Neutrophil (primary cell): Measurements from ENCODE around the gene RPL10A.
A peak's percentile ranks its signal among the peaks of the same experiment; 100 is the strongest.

Source experiments
- H3K27ac ChIP-seq: fragments of 200-600 bp; sonication (generic); 2 replicates; pipeline ENCODE4 v1.5.1; 2016; ENCODE audit warnings: mild to moderate bottlenecking, moderate library complexity
- H3K27me3 ChIP-seq: fragments of 200-600 bp; sonication (generic); 2 replicates; pipeline ENCODE4 v1.6.0; 2016; ENCODE audit warnings: mild to moderate bottlenecking
- H3K36me3 ChIP-seq: fragments of 200-600 bp; sonication (generic); 2 replicates; pipeline ENCODE4 v1.5.1; 2017
- H3K4me1 ChIP-seq, 2 experiments: fragments of 200-600 bp in 1 of 2; sonication (generic) in 1 of 2; 1 replicate in 1 of 2; 2 replicates in 1 of 2; pipeline versions ENCODE4 v1.5.1 to v1.6.1; 2013 to 2016; ENCODE audit warnings: low read depth in 1 of 2, low read length in 1 of 2, mild to moderate bottlenecking in 1 of 2, moderate library complexity in 1 of 2; ENCODE audit not compliant: control insufficient read depth in 1 of 2, insufficient read depth in 1 of 2
- H3K4me3 ChIP-seq, 2 experiments: fragments of 200-600 bp in 1 of 2; sonication (generic) in 1 of 2; 1 replicate in 1 of 2; 2 replicates in 1 of 2; pipeline ENCODE4 v1.5.1; 2013 to 2016; ENCODE audit warnings: low read depth in 1 of 2, low read length in 1 of 2, mild to moderate bottlenecking in 1 of 2, moderate library complexity in 1 of 2
- H3K9me3 ChIP-seq: fragments of 200-600 bp; sonication (generic); 2 replicates; pipeline ENCODE4 v1.5.1; 2016
- CTCF ChIP-seq: fragments of 200-600 bp; sonication (generic); IDR thresholded peaks from 2 replicates; pipeline ENCODE4 v1.5.1; 2016; ENCODE audit warnings: antibody characterized with exemption

The RPL10A gene

GRCh38 chr6:35487658-35488516 lies 19.7 kb downstream of the RPL10A start:
- no peaks in the 10 kb centered on the region for H3K9me3 ChIP-seq
- H3K27ac ChIP-seq: peak overlapping the region; percentile 57
- no peak overlapping the region for H3K4me3 ChIP-seq
- H3K36me3 ChIP-seq: no peaks in the 10 kb centered on the region
- peaks cover 49 to 52% of the 10 kb centered on the region in 2 experiments for H3K4me1 ChIP-seq
- H3K27me3 ChIP-seq: peaks cover 30% of the 10 kb centered on the region
- TF ChIP-seq CTCF: no peak

- H3K27me3 ChIP-seq: peaks cover 36% of the 10 kb centered on the region
- H3K9me3 ChIP-seq: no peaks in the 10 kb centered on the region
- peak overlapping the region; percentile 57 for H3K27ac ChIP-seq
- H3K36me3 ChIP-seq: no peaks in the 10 kb centered on the region
- no peak for TF ChIP-seq CTCF
- peaks cover 51 to 53% of the 10 kb centered on the region in 2 experiments for H3K4me1 ChIP-seq
- H3K4me3 ChIP-seq: no peak overlapping the region
Observed at GRCh38 chr6:35488517-35488862, 20.3 kb downstream of the RPL10A start.

- Histone ChIP-seq H3K4me3 (no peak overlapping the region), H3K27me3 (peaks cover 42% of the 10 kb centered on the region), H3K36me3 (no peaks in the 10 kb centered on the region), H3K4me1 (peaks cover 50 to 51% of the 10 kb centered on the region in 2 experiments), H3K9me3 (no peaks in the 10 kb centered on the region), H3K27ac (no peak overlapping the region)
- TF ChIP-seq CTCF: no peak
Observed at GRCh38 chr6:35489066-35489465, 20.9 kb downstream of the RPL10A start.

GRCh38 chr6:35489995-35490791 lies 22.0 kb downstream of the RPL10A start:
- Histone ChIP-seq H3K9me3 (no peaks in the 10 kb centered on the region), H3K4me3 (no peak overlapping the region), H3K36me3 (no peaks in the 10 kb centered on the region), H3K27me3 (peaks cover 53% of the 10 kb centered on the region), H3K4me1 (peaks cover 46 to 51% of the 10 kb centered on the region in 2 experiments), H3K27ac (no peak overlapping the region)
- no peak for TF ChIP-seq CTCF

- H3K4me3 ChIP-seq: no peak overlapping the region
- H3K9me3 ChIP-seq: no peaks in the 10 kb centered on the region
- no peak for TF ChIP-seq CTCF
- peaks cover 61% of the 10 kb centered on the region for H3K27me3 ChIP-seq
- no peak overlapping the region for H3K27ac ChIP-seq
- H3K36me3 ChIP-seq: no peaks in the 10 kb centered on the region
- peaks cover 46 to 51% of the 10 kb centered on the region in 2 experiments for H3K4me1 ChIP-seq
Observed at GRCh38 chr6:35490821-35491557, 22.8 kb downstream of the RPL10A start.
